Smooth muscle cell (in vitro differentiated cells): Measurements from ENCODE around the gene IL17D. TPM values are rescaled to one million over a fixed set of nuclear protein-coding genes. Genes with fewer than 3 reads are reported as not detected.

Experiments
- DNase-seq: peaks from one replicate; lab custom pipeline; 2025; ENCODE audit not compliant: unreplicated experiment; lab: John Stamatoyannopoulos, UW
- H2AFZ ChIP-seq: fragments of 200-600 bp; sonication (generic); 2 replicates; pipeline ENCODE4 v1.6.0; 2016; ENCODE audit warnings: antibody characterized with exemption, low read depth, mild to moderate bottlenecking
- H3F3A ChIP-seq: fragments of 200-600 bp; sonication (generic); 2 replicates; pipeline ENCODE4 v1.6.0; 2017; ENCODE audit warnings: antibody characterized with exemption, low read depth
- H3K27ac ChIP-seq: fragments of 200-600 bp; sonication (generic); 2 replicates; pipeline ENCODE4 v1.5.1; 2016; ENCODE audit warnings: low read depth, mild to moderate bottlenecking
- H3K27me3 ChIP-seq: fragments of 200-600 bp; sonication (generic); 2 replicates; pipeline ENCODE4 v1.6.1; 2016; ENCODE audit warnings: low read depth, mild to moderate bottlenecking
- H3K36me3 ChIP-seq: fragments of 200-600 bp; sonication (generic); 2 replicates; pipeline ENCODE4 v1.5.1; 2016; ENCODE audit warnings: low read depth
- H3K4me1 ChIP-seq: fragments of 200-600 bp; sonication (generic); 2 replicates; pipeline ENCODE4 v1.5.1; 2016; ENCODE audit warnings: low read depth
- H3K4me2 ChIP-seq: fragments of 200-600 bp; sonication (generic); 2 replicates; pipeline ENCODE4 v1.6.0; 2016; ENCODE audit warnings: mild to moderate bottlenecking
- H3K4me3 ChIP-seq: fragments of 200-600 bp; sonication (generic); 2 replicates; pipeline ENCODE4 v1.5.1; 2016; ENCODE audit warnings: mild to moderate bottlenecking
- H3K79me2 ChIP-seq: fragments of 200-600 bp; sonication (generic); 2 replicates; pipeline ENCODE4 v1.6.0; 2016; ENCODE audit warnings: low read depth, mild to moderate bottlenecking
- H3K9ac ChIP-seq: fragments of 200-600 bp; sonication (generic); 2 replicates; pipeline ENCODE4 v1.6.0; 2016; ENCODE audit warnings: low read depth
- H3K9me3 ChIP-seq: fragments of 200-600 bp; sonication (generic); replicated peaks from 2 replicates; pipeline ENCODE4 v1.5.1; 2016; ENCODE audit warnings: low read depth
- H4K20me1 ChIP-seq: fragments of 200-600 bp; sonication (generic); 2 replicates; pipeline ENCODE4 v1.6.0; 2016; ENCODE audit warnings: low read depth
- WGBS: methylation state at CpG from one replicate; pipeline ENCODE4 v1.1.7; 2016; ENCODE audit warnings: low lambda C conversion rate; 5-methylcytosine and 5-hydroxymethylcytosine counted together
- polyA plus RNA-seq: library from polyadenylated mRNA; unstranded; fragments of >200 nt; fragmentation: Nextera tagmentation; extraction: Ambion mirVana; gene quantifications from 2 replicates; pipeline ENCODE4 v1.2.1, GENCODE V29; 2016
- total RNA-seq: library from RNA; depleted of rRNA; stranded (reverse); fragments of >200 nt; gene quantifications from 2 replicates; pipeline ENCODE4 v1.2.3, GENCODE V29; 2014
- TF ChIP-seq, protein P1 (sequence below): fragments of 200-600 bp; sonication (generic); IDR thresholded peaks from 2 replicates; pipeline ENCODE4 v1.5.1; 2017; ENCODE audit warnings: borderline replicate concordance, mild to moderate bottlenecking, antibody characterized with exemption; ENCODE audit not compliant: insufficient read depth, poor library complexity, severe bottlenecking

IL17D gene
- total and polyA plus RNA-seq, 2 experiments from 2014 or later = 4.1 to 7.0 TPM

DNA sequence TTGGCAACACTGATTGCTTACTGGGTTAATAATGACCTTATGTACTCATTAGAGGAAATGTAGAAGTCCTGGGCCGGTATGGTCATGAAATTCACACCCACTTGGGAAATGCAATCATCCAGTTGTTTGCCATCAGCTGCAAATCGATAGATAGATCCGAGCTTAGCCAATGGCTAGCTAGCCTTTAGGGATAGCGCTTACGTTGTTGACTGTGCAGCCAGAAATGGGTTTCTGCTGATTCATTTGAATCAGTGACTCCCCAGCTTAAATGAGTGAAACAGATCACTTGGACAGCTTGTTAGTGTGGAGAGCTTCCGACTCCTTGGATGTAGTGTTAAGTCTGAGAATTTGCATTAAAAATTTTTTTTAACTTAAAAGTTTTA lies 11.8 kb downstream of the IL17D start:
- no peak overlapping the region for H3K27ac ChIP-seq
- no peak overlapping the region for H3K4me2 ChIP-seq
- H4K20me1 ChIP-seq = no peaks in the 10 kb centered on the region
- H3K9ac ChIP-seq = no peak overlapping the region
- peaks cover 8% of the 10 kb centered on the region for H3K27me3 ChIP-seq
- TF ChIP-seq, protein P1, sequence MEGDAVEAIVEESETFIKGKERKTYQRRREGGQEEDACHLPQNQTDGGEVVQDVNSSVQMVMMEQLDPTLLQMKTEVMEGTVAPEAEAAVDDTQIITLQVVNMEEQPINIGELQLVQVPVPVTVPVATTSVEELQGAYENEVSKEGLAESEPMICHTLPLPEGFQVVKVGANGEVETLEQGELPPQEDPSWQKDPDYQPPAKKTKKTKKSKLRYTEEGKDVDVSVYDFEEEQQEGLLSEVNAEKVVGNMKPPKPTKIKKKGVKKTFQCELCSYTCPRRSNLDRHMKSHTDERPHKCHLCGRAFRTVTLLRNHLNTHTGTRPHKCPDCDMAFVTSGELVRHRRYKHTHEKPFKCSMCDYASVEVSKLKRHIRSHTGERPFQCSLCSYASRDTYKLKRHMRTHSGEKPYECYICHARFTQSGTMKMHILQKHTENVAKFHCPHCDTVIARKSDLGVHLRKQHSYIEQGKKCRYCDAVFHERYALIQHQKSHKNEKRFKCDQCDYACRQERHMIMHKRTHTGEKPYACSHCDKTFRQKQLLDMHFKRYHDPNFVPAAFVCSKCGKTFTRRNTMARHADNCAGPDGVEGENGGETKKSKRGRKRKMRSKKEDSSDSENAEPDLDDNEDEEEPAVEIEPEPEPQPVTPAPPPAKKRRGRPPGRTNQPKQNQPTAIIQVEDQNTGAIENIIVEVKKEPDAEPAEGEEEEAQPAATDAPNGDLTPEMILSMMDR = no peak
- DNase-seq = no peak
- H3K4me3 ChIP-seq = no peak overlapping the region
- H3K79me2 ChIP-seq = no peaks in the 10 kb centered on the region
- no peaks in the 10 kb centered on the region for H3K36me3 ChIP-seq
- H3F3A ChIP-seq = peaks cover 12% of the 10 kb centered on the region
- H3K4me1 ChIP-seq = peaks cover 15% of the 10 kb centered on the region
- no peak overlapping the region for H2AFZ ChIP-seq
- H3K9me3 ChIP-seq = no peaks in the 10 kb centered on the region
- WGBS = 92% methylated on average over 6 of the region's 6 CpGs

DNA sequence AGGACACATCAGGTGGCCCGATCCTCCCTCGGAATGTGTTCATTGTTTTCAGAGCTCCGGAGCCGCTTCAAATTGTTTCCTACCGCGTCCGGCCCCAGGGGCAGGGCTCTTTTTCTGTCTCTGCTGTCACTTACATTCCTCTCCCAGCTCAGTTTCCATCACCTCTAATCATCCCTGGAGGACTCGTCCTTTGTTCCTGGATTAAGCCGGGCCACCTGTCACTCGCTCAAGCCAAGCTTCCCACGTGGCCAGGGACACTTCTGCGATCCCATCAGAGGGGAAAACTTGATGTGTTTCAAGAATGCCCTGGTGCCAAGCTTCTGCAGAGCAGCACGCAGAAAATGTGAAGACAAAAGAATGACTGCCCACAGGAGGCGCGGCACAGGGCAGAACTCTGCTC lies 13.5 kb downstream of the IL17D start:
- no peaks in the 10 kb centered on the region for H3K36me3 ChIP-seq
- no peak overlapping the region for H2AFZ ChIP-seq
- no peaks in the 10 kb centered on the region for H4K20me1 ChIP-seq
- no peak for DNase-seq
- no peak overlapping the region for H3K4me2 ChIP-seq
- H3K27me3 ChIP-seq = peaks cover 19% of the 10 kb centered on the region
- no peak overlapping the region for H3K9ac ChIP-seq
- TF ChIP-seq, protein P1 = no peak
- no peak overlapping the region for H3K27ac ChIP-seq
- H3F3A ChIP-seq = peaks cover 12% of the 10 kb centered on the region
- no peaks in the 10 kb centered on the region for H3K79me2 ChIP-seq
- H3K4me1 ChIP-seq = peaks cover 15% of the 10 kb centered on the region
- no peaks in the 10 kb centered on the region for H3K9me3 ChIP-seq
- WGBS = 75% methylated on average over 15 of the region's 15 CpGs
- no peak overlapping the region for H3K4me3 ChIP-seq

DNA sequence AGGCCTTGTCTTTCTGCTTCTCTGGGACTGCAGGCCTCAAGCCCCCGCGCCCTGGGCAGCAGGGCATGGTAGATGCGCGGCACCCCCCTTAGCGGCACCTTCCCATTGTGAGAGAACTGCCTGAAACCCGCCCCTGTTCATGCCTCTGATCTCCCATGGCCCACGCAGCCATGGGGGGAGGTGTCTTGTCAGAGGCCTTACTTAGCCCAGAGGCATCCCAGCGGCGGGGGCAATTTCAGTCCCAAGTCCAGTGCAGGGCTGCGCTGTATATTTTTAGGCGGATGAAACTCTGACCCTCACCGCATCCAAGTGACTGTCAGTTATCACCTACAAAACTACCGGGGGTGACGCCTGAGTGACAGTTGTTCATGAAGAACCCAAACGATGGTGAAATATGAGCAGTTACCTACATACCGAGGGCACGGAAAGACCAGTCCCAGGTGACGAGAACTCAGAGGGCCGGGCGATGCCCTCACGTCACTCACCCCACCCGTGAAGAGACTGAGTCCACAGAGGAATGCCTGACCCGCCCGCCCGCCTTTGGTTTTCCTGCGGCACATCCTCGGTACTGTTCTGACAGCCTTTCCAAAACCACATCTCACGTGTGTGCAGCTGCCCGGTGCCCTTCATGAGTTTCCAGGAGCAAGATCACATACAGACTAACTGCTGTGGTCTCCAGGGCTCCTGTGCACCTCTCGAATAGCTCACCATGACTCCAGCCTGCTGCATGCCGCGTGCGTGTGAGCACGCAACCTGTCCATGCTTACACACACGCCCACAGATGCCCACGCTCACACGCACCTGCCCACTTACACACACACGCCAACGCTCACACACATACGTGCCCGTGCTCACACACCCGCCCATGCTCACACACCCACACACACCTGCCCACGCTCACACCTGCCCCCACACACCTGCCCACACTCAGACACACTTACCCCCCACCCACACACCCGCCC lies 14.4 kb downstream of the IL17D start:
- Histone ChIP-seq H3K79me2 (no peaks in the 10 kb centered on the region), H3F3A (peaks cover 11% of the 10 kb centered on the region), H3K27me3 (peaks cover 24% of the 10 kb centered on the region), H3K9ac (no peak overlapping the region), H4K20me1 (no peaks in the 10 kb centered on the region), H3K9me3 (no peaks in the 10 kb centered on the region), H2AFZ (no peak overlapping the region), H3K4me3 (no peak overlapping the region), H3K36me3 (no peaks in the 10 kb centered on the region), H3K4me2 (no peak overlapping the region), H3K27ac (no peak overlapping the region), H3K4me1 (peaks cover 13% of the 10 kb centered on the region)
- 95% methylated on average over 41 of the region's 44 CpGs for WGBS
- no peak for DNase-seq
- TF ChIP-seq, protein P1 = no peak
